NCI-H1436 (cell line): Measurements from ENCODE around the gene AGAP1.

Source experiments
- DNase-seq: peaks from one replicate; lab custom pipeline; 2025; lab: John Stamatoyannopoulos, UW

Gene AGAP1

DNA sequence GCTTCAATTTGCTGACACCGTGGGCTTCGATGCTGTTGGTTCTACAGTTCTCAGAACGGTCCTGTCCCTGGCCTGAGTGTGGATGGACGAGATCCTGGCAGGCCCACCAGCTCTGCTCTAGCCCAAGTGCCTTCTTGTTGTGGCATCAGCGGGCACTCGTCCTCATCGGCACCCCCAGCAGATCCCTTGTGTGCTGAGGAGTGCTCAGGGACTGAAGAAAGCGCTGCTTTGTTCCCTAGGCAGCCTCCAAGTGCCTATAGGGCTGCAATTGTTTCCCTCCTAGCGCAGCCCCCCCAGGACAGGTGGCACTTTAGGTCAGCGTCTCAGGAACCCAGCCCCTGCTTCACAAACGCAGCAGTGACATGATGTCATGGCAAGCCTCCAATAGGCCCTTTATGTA lies 217.7 kb downstream of the AGAP1 start:
- DNase-seq: no peak

DNA sequence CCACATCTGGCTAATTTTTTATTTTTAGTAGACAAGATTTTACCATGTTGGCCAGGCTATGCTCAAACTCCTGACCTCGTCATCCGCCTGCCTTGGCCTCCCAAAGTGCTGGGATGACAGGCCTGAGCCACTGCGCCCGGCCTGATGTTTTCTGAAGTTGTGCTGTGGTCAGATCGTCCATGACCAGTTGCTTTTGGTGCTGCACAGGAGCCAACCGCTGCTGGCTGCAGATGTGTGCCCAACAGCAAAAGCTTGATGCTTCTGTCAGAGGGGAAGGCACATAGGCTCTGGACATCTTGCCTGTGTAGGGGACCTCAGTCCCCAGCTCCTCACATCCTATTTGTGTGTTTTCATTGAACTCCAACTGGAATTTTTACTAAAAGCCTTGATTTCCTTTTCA lies 218.3 kb downstream of the AGAP1 start:
- DNase-seq: no peak

DNA sequence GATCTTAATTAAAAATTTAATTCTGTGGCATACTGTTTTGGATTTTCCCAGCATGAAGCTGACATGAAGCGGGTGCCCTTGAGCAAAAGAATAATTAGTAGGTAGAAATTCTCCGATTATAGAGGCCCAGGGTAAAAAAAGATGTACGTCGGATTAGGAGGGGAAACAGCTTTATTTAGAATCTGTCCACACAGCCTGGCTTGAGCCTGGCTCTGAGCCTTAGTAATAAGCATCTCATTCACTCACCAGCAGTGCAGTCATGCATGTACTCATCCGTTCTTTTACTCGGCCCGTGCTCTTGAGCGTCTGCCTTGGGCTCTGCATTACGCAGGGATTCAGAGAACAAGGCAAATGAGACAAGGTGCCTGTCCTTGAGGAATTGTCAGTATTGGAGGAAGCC lies 219.3 kb downstream of the AGAP1 start:
- no peak for DNase-seq

DNA sequence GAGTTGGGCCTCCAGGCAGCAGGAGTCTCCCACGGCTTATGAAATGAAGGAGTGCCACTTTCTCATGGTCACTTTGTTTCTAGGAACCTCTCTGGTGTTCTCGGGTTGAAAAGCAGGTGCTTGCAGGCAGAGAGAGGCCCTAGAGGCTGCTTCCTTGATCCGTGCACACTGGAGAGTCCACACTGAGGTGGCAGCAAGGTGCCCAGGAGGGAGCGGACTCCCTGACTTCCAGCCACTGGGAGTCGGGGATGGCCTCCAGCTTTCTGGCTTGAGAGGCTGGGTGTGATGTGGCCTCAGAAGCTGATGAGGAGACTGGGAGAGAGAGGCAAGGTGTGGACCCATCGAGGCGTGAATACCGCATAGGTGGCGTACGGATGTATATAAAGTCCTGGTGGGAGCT lies 221.8 kb downstream of the AGAP1 start:
- DNase-seq: no peak

DNA sequence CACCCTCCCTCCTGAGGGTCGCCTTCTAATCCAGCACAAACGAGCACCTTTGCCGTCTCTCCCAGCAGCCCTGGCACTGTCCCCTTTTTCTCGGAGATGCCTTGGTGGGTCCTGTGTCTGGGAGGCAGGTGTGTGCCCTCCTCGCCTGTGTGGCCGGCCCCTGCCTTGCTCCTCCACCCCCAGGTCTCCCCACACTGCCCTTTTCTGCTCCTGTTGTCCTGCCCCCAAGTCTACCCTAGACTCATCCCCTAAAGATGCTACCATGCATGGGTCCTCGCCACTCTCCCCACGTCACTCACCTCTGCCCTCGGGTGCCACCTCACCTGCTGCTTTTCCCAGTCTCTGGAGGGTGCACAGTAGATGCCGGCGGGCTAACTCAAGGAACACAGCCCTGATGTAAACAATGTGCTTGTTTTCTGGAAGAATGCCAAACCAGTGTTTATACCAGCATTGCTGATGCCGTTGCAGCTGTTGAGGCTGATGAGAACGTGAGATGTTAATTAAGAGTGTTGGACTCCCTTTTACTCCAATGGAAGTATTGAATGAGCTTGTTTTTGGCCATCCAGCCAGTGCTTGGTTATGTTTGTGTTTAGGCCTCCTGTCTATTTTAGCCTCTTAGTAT lies 223.1 kb downstream of the AGAP1 start:
- peak; percentile 47 for DNase-seq

DNA sequence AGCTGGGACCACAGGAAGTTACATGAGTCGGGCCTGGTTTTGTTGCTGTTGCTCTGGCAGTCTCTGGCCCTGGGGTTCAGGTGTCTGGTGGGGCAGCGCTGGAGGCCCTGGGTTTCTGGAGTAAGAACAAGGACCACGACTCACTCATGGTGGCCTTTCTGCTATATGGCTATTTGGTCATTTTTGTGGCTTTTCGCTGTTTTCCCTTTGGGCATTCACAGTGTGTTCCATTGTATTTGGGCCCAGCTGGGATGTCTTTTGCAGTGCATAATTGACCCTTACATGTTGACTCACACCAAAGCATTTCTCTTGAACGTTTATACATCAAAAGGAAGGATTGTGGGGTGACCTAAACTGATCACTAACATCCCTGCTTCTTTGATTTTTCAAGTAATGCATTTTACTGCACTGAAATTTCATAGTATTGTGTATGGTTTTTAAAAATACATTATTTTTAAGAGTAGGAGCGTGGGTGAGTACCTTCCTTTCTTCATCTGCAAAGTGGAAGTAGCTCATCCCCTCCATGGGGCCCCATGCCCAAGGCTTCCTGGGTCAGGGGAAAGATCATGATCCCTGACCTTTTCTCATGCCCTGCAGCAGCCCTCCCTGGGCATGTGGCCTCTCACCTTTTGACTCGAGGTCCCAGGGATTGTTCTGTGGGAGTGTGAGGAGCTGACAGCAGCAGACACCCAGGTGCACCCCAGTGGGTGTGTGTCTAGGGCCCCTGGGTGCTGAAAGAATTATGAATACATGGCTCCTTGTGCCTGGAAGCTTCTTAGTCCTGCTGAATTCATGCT lies 225.5 kb downstream of the AGAP1 start:
- no peak for DNase-seq

DNA sequence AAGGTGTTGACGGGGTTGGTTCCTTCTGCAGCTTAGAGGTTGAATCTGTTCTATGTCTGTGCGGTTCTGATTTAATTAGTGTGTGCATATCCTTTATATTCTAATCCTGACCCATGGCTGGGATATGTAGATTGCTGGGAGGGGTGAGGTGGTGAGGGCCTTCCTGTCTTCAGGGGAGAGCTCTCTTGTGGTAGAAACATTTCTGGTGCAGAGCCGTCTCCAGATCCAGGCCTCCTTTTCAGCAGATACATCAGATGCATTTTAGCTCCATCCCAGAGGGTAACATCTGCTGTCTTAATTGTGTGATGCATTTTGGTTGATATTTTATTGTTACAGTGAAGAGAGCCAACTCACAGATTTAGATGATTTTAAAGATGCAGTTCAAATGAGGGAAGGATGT lies 227.8 kb downstream of the AGAP1 start:
- no peak for DNase-seq

DNA sequence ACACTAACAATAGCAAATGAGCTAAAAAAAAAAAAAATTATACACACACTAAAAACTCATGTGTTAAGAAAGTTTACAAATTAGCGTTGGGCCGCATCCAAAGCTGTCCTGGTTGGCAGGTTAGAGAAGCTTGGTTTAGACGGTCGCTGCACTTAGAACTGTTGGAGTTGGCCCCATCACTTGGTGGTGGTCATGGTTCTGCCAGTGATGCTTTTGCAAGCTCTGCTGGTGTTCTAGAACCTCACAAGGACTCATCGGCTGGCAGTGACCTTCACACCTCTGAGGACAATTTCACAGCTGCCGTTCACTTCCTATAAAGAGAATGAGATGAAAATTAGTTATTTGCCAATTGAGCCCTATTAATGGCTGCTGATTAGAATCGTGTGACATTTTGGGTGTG lies 229.0 kb downstream of the AGAP1 start:
- no peak for DNase-seq

DNA sequence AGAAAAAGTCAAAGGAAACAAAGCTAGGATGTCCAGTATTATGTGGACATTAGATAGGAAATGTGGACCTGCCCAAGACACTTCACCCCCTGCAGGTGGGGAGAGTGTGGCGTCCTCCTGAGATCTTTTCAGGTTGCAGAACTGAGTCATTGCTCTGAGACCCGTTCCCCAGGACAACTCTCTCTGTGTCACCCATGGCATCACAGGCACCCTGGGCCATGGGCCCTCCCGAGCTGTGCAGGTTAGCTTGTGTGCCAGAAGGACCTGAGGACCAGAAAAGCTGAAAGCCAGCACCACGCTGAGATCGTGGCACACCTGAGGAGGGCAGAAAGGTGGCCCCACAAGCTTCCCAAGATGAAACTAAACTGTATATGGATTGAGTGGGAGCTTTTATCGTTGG lies 229.5 kb downstream of the AGAP1 start:
- DNase-seq: no peak

DNA sequence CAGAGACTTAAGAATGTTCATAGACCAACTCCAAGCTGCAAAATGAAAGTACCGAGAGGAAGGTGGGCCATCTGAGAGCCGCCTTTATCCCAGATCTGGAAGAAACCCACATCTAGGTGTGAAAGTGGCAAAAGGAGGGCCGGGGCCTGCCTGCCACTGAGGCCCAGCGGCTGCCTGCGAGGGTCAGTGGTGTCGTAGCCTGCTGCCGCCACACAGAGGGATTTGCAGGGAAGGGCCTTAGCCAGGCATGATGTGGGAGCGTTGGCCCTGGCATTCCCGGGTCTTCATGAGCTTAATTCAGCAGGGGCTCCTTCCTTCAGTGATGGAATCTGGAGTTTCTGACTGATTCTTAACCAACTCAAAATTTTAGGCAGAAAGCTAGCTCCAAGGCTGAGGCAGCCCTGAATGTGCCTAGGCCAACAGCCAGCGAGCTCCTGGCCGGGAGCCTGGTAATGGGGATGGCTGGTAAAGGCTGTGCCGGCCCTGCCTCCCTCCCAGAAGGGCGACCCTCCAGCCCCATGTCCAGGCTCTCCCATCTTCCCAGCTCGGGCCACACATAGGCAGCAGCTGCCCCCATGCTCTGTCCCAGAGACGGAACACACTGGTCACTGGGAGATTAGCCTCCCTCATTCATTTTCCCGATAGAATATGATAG lies 230.1 kb downstream of the AGAP1 start:
- no peak for DNase-seq

DNA sequence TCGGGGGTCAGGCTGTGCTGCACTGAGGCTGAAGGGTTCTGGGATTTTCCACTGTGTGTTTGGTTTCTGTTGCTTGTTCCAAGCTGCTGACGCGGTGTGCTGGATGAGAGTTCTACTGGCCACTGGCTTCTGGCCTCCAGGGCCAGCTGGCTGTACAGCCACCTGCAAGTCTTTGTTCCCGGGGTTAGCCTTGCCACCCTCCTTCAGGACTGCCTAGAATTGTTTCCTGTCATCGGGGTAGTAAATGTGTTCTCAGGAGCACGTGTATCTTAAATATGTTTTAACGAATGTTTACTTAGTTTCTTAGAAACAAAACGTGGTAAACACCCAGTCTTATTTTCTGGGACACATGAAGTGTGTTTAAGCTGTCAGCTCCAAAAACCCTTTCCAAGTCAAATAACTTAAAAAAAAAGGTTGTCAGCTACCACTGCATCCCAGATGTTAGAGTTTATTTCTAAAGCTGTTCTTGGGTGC lies 231.2 kb downstream of the AGAP1 start:
- DNase-seq: no peak

DNA sequence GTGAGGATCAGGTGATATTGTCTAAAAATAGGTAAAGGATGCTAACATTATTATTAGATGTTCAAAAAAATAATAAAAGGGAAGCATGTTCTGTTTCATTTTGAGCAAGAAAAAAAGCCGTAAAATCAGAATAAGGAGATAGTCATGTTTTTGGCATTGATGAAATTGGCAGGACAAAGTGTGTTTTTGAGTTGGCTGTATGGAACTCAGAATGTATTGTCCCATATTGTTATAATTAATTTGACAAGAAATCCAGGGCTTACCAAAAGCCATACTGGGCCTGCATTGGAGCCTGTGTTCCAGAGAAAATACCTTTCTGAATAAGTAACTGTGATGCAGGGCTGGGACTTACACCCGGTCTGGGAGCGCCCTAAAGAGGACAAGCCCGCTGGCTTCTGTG lies 232.0 kb downstream of the AGAP1 start:
- no peak for DNase-seq

DNA sequence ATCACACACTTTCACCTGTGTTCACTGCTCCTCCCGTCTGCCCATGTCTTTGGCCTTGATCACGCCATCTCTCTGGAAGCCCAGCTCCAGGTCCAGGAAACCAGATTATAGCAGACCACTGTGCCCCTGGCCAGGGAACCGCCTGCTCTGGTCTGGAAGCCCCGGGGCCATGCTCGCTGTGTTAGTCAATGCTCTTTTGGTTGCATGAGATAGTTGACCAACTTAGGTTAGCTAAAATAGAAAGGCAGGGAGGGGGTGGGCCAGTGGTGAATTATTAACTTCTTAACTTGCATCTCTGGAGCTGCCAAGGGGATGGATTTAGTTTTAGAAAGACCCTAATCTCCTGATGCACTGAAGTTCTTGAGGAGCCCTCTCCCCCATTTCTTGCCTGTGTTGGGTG lies 232.7 kb downstream of the AGAP1 start:
- DNase-seq: no peak

DNA sequence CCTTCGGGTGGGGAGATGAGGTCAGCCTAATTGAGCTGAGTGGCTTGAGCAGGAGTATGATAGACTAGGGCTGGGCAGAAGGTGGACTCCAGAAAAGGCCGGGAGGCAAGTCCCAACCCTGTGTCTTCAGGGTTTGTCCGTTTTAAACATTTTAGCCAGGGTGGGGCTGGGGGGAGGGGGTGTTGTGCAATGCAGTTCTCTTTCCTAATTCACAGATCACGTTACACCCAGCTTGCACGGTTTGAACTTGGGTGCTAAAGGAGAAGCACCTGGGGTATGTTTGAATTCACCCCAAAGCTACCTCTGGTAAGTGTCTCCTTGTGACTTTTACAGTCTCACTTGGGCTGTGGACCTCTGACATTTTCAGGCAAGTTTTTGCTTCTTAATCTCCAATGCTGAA lies 233.3 kb downstream of the AGAP1 start:
- no peak for DNase-seq

DNA sequence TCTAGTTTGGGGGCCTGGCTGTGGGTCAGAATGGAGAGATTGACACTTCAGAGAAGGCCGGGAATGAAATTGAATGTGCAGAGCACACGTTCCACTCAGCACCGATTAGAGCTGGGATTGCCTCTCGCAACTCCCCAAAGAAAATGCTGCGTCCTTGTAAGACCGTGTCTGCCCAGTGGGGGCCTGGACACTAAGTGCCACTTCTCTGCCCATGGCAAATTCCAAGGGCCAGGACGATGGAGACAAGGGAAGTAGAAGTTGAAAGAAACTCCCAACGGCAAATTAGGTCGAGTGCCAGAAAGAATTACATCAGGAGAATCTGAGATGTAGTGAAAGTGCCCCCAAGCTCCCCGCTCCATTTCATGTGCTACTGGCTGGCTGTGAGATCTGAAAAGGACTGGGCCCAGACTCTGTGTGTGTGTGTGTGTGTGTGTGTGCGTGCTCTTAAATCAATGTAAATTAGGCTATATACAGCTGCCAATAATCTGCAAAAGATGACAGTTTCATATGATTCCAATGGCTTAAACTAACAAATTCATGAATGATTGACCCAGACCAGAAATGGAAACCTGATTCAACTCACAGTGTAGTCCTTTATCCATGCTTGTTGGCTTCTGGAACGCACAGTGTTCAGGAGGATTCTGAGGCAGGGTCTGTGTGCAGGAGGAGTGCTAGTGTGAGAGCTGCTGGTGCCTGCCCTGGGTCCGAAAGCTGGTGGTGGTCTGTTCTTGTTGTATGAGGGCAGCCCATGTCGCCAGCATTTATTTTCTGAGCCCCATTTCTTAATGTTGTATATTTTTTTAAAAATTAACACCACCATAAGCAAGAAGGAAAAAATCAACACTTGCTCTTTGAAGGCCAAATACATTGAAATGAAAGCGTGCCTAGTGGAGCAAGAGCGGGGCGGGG lies 234.3 kb downstream of the AGAP1 start:
- DNase-seq: no peak

DNA sequence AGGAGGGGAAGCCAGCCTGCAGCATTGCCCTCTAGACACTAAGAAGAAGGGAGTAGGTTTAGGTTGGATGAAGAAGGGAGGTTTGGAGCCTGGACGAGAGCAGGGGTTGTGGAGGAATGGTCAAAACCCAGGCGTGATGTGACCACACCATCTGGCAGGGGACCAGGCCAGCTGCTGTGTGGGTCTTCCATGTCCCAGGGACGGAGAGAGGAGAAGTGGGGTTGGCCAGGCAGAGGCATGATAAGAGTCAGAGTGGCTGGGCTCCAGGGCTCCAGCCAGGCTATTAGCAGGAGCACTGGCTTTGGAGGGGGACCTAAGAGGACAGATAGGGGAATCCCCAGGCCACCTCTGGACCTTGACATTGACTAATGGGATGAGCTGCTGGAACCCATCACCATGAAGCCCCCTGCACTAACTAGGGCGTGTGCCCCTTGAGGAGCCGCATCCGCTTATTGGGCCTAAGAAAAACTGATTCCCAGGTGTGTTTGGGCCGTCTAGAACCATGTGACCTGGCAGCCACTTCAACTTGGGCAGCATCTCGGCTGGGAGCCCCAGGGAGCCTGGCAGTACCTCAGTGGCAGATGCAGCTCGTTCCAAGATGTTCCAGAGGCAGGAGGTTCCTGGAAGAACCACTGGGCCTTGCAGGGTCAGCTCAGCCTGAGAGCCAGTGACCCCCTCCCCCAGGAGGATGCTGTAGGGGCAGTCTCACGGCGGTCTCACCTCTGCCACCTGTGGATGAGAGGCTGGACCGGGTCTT lies 235.1 kb downstream of the AGAP1 start:
- no peak for DNase-seq

DNA sequence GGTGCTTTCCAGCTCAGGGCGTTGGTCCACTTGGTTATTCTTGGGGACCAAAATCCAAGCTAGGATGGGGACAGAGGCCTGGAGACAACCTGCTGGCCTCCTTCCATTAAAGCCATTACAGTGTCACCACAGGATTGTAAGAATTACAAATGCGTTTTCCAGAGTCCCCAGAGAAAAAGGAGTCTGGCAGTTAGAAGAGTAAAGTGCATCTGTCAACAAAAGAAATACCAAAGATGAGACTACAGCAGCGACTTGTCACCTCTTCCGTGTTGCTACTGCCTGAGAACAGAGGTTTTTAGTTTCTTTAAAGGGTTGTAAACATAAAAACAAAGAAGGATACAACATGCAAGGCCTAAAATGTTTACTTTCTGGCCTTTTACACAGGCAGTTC lies 235.7 kb downstream of the AGAP1 start:
- no peak for DNase-seq

DNA sequence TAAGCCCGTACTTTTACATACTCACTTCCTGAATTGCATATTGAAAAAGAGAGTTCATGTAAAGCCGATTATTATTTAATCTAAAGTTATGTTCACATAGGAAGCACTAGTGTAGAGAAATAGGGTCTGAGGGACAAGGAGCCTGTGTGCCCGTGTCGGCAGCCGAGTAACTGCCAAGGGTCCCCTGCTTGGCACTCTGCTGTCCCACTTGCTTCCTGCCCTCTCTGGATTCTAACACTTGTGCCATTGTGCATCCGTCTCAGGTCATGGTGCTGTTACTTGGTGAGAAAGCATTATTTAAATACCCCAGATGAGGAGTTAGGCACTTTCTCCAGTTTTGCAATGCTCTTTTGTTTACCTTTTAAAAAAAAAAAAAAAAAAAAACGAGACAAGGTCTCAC lies 236.3 kb downstream of the AGAP1 start:
- DNase-seq: no peak

DNA sequence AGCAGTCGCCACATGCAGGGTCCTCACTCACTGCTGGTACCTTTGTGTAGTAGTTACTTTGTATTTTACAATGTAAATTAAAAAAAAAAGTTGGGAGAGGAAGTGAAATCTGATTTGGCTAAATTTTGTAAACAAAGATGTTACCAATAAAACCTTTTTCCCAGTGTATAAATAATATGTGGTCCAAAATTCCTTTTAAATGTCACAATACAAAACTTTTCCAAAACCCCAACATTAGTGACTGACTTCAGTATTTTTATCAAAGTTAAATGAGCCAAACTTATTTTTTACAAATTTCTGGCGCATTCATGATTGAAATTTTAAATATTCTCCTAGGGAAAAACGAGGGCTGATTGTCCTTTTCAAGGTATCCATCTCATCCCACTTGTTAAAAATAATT lies 239.9 kb downstream of the AGAP1 start:
- no peak for DNase-seq

DNA sequence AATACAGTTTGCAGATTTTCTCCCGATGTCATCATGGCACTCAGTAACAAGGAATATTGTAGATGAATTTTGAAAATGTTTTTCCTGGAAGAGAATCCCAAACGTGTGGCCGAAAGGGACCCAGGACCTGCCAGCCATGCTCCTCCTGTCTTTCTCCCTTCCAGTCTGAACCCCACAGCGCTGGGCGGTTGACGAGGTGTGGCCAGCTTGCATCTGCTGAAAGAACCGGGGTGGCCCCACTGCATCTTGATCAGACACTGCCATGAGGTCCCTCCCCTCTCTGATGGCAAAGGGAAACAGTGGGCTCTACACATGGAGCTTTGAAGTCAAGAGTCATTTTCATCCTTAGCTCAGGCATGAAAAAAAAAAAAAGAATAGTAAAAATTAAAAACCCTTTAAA lies 240.3 kb downstream of the AGAP1 start:
- no peak for DNase-seq

DNA sequence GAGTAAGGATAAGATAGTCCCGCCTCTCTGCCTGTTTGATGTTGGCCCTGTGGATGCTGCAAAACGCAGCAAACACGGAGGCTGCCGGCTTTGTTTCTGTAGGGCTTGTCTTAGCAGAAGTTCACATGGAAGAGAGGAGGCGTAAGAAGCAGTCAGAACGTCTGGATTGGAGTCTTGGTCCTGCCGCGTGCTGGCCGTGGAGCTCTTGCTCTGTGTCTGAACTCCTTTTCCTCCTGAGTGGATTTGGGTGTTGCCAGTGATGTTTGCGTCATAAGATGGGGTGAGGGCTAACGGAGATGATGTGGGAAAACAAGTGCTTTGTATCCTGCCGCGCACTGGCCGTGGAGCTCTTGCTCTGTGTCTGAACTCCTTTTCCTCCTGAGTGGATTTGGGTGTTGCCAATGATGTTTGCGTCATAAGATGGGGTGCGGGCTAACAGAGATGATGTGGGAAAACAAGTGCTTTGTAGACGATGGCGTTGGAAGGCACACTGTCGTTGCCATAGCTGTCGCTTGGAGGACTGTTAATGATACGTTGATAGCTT lies 240.9 kb downstream of the AGAP1 start:
- no peak for DNase-seq
